GM23338 (cell line): Measurements from ENCODE around the gene SH2D5.

Experiments
- CREB1 ChIP-seq: fragments of 250-450 bp; sonication (Bioruptor Pico); IDR thresholded peaks from 2 replicates; pipeline ENCODE4 v1.5.0; 2020; ENCODE audit warnings: low read depth, mild to moderate bottlenecking, moderate library complexity
- EZH2 ChIP-seq: fragments of 200-600 bp; sonication (generic); IDR thresholded peaks from one replicate; pipeline ENCODE4 v1.8.0; 2017; ENCODE audit warnings: antibody characterized with exemption, mild to moderate bottlenecking, low read depth; ENCODE audit not compliant: unreplicated experiment
- EZH2phosphoT487 ChIP-seq: fragments of 200-600 bp; sonication (generic); IDR thresholded peaks from one replicate; pipeline ENCODE4 v1.8.1; 2018; ENCODE audit warnings: antibody characterized with exemption; ENCODE audit not compliant: unreplicated experiment
- POLR2AphosphoS5 ChIP-seq: IDR thresholded peaks from 2 replicates; pipeline ENCODE4 v1.6.1; 2016; ENCODE audit warnings: antibody characterized with exemption, low read depth
- ZNF331 ChIP-seq: fragments of 250-450 bp; sonication (Bioruptor Pico); IDR thresholded peaks from 2 replicates; pipeline ENCODE4 v1.5.0; 2020; ENCODE audit warnings: low read depth, mild to moderate bottlenecking, moderate library complexity
- TF ChIP-seq, protein P1 (sequence below), 2 experiments: fragments of 200-600 bp in 1 of 2; sonication (generic) in 1 of 2; conservative IDR thresholded peaks; 2 replicates each; pipeline versions ENCODE4 v1.5.1 to v1.6.1; 2016 to 2017; ENCODE audit warnings: antibody characterized with exemption in 2 of 2, low read depth in 2 of 2, mild to moderate bottlenecking in 2 of 2, moderate library complexity in 1 of 2

DNA sequence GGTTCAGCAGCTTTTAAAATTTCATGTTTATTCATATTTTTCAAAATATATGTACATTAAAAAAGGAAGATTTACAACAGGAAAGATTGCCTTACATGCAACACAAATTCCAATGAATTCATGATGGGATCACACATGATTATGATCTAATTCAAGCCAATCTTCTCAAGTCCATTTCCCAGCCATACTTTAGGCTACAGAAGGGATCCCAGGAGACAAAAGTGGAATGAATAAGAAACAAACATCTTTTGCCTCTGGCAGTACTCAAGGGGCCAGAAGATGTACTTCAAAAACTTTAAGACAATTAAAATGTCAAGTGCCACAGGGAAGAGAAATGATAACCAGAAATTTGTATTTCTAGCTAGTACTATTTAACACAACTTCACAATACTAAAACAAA is 10.2 kb upstream of the SH2D5 start:
- TF ChIP-seq, protein P1, sequence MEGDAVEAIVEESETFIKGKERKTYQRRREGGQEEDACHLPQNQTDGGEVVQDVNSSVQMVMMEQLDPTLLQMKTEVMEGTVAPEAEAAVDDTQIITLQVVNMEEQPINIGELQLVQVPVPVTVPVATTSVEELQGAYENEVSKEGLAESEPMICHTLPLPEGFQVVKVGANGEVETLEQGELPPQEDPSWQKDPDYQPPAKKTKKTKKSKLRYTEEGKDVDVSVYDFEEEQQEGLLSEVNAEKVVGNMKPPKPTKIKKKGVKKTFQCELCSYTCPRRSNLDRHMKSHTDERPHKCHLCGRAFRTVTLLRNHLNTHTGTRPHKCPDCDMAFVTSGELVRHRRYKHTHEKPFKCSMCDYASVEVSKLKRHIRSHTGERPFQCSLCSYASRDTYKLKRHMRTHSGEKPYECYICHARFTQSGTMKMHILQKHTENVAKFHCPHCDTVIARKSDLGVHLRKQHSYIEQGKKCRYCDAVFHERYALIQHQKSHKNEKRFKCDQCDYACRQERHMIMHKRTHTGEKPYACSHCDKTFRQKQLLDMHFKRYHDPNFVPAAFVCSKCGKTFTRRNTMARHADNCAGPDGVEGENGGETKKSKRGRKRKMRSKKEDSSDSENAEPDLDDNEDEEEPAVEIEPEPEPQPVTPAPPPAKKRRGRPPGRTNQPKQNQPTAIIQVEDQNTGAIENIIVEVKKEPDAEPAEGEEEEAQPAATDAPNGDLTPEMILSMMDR (conservative IDR thresholded peaks at IDR 0.05; ENCODE audit: low read depth in 2 of 2) = no peak
- TF ChIP-seq ZNF331 (CRISPR knock-in tag) = no peak
- no peak for TF ChIP-seq POLR2AphosphoS5
- no peak for TF ChIP-seq EZH2phosphoT487
- TF ChIP-seq EZH2 = no peak
- TF ChIP-seq CREB1 = no peak
